Fibroblast of peridontal ligament (primary cell): ENCODE data around the gene RNF227.
"Not testable (repeated sequence)": the region's sequence is repeated elsewhere in the genome, so short reads cannot be mapped to it uniquely, and the experiment has no call there.

Source experiments
- DNase-seq: peaks from one replicate; pipeline ENCODE4 v3.0.0-alpha.2; 2010; ENCODE audit errors: extremely low read depth

Gene RNF227

DNA sequence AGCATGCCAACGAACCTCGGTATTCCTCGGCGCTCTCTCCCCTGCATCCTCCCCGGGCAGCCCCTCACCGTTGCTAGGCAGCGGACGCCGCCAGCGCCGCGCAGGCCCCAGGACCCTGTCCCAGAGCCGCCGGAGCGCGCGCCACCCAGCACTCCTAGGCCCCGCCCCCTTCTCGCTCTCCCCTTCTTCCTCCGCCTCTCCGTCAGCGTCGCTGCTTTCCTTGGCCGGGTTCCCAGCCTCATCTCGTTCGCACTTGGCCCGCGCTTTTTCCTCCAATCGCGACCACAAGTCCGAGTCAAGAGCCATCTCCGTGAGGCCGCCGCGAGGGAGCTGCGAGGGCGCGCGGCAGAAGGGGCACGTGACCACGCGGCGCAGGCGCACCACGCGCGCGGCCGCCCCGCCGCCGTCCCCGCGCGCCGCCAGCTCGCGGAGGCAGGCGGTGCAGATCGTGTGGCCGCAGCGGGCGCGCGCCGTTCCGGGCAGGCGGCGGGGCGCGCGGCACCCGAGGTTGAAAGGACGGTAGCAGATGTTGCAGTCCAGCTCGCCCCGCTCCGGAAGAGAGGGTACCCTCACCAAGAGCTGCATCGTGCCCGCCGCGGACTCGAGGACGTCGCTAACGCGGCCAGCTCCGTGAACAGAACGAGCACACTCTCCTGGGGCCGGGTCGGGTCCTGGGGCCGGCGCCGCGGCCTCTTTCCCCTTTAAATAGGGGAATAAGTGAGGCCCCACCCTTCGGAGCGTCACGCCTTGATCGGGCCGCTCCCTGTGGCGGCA is at the start of gene RNF227:
Gene RNF227 (minus strand): TSS at position 679 of the 774 bp plus-strand sequence. CDS start 94 bp downstream, at position 585.
- peak; percentile 95 for DNase-seq

DNA sequence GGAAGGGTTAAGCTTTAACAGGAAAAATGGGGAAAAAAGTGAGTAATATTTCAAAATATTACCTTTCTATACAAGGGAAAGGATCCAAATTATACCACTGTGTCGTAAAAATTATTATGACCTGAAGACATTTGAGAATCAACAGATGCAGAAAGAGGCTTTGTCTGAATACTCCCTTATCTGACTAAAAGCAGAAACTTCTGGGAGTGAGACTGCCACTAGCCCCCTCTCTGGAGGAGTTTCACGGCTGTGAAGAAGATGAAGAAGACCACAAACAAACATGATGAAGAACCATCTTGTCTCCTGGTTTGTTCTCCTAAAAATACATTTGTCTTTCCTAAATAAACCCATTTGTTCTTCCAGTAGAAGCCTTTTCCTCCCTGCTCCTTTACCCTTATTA is 45.3 kb upstream of the RNF227 start:
- DNase-seq = no peak

- DNase-seq = no peak
These were observed 43.6 kb upstream of the RNF227 start for GRCh38 chr17:7959503-7960253.

DNA sequence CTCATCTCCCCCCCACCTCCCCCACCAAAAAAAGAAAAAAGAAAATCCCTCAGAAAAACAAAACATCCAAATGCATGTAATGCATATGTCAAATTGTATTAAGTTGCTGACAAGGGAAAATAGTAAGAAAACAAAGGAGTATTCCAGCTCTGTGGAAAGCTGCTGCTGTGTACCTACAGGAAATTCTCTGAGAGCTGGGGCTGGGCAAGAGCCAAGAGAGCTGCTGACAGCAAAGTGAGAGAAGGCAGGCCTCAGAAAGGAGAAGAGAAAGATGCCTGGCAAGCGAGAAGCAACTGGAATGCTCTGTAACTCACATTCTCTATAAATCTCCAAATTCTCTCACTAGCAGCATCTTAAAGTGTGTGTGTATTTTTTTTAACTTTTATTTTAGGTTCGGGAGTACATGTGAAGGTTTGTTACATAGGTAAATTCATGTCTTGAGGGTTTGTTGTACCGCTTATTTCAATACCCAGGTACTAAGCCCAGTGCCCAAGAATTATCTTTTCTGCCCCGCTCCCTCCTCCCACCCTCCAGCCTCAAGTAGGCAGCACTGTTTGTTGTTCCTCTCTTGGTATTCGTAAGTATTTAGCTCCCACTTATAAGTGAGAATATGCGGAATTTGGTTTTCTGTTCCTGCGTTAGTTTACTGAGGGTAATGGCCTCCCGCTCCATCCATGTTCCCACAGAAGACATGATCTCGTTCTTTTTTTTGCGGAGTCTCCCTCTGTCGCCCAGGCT is 40.3 kb upstream of the RNF227 start:
- no peak for DNase-seq

- no peak for DNase-seq
These were observed 39.5 kb upstream of the RNF227 start for GRCh38 chr17:7955414-7956227.

- DNase-seq = not testable (repeated sequence)
These were observed 37.2 kb upstream of the RNF227 start for GRCh38 chr17:7953266-7953665.

- no peak for DNase-seq
These were observed 35.2 kb upstream of the RNF227 start for GRCh38 chr17:7951143-7951792.

DNA sequence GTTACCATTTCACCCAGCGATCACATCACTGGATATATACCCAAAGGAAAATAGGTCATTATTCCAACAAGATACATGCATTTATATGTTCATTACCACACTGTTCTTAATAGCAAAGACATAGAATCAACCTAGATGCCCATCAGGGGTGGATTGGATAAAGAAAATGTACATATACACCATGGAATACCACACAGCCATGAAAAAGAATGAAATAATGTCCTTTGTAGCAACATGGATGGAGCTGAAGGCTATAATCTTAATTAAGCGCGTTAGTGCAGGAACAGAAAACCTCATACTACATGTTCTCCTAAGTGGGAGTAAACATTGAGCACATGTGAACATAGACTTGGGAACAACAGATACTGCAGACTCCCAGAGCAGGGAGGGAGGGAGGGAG is 34.5 kb upstream of the RNF227 start:
- no peak for DNase-seq

GRCh38 chr17:7947651-7948050 is 31.6 kb upstream of the RNF227 start:
- DNase-seq = no peak

DNA sequence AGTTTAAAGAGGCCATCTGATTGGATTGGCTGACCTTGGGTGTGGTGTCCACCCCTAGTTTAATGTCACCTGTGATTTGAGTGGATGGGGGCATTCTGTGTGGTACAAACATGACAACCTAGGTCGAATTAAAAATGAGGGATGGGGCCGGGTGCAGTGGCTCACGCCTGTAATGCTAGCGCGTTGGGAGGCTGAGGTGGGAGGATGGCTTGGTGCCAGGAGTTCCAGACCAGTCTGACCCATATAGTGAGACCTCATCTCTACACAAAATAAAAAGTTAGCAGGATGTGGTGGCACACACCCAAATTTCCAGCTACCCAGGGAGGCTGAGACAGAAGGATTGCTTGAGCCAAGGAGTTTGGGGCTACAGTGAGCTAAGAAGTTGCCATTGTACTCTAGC is 30.4 kb upstream of the RNF227 start:
- no peak for DNase-seq

- DNase-seq = no peak
These were observed 29.6 kb upstream of the RNF227 start for GRCh38 chr17:7945651-7946050.

DNA sequence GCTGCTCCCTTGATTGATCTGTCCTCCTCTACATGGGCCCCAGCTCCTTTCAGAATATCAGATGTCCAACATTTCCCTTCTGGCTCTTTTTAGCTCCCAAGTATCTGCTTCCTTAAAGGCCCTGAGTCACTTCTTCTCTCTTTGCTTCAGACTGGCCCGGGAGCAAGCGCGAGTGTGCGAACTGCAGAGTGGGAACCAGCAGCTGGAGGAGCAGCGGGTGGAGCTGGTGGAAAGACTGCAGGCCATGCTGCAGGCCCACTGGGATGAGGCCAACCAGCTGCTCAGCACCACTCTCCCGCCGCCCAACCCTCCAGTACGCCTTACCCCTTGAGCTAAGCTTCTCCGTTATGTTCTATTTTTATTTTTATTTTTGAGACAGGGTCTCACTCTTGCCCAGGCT is 28.2 kb upstream of the RNF227 start:
- DNase-seq = no peak

DNA sequence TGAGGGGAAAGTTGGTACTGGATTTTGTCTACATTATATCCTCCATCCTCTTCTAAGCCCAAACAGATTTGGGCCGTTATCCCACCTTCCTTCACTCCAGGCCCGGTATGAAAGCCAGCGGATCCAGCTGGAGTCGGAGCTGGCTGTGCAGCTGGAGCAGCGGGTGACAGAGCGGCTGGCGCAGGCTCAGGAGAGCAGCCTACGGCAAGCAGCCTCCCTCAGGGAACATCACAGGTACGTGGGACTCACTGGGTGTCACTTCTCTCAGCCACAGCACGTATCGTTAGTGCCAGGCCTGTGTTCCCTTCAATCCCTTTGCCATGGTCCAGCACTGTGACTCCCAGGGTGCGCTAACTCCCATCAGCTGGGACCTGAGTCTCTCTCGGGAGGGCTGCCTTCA is 27.2 kb upstream of the RNF227 start:
- DNase-seq = no peak

DNA sequence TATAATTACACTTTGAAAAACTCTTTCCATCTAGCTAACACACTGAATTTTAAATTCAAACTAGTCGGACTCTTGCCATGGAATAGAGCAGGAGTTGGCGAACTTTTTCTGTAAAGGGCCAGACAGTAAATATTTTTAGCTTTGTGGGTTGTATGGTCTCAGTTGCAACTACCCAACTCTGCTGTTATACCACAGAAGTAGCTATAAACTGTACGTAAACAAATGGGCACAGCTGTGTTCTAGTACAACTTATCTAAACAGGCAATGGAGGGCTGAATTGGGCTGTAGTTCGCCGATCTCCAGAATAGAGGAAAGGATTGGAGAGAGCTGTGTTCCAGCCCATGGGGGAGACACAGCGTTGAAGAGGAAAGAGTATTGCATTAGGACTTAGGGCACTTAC is 24.7 kb upstream of the RNF227 start:
- DNase-seq = no peak

DNA sequence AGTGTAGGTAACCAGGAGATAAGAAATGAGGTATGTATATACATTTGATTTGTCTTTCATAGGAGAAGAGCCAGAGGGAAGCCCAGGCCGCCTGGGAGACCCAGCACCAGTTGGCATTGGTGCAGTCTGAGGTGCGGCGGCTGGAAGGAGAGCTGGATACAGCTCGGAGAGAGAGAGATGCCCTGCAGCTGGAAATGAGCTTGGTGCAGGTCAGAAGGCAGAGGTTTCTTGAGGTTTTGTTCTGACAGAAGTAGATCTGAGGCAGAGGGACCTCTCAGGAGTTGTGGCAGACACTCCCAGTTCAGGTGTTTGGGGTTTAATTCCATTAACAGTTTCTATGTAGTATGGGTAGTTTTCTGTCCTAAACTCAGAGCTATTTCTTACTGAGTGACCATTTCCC is 23.9 kb upstream of the RNF227 start:
- DNase-seq = no peak

- no peak for DNase-seq
These were observed 19.8 kb upstream of the RNF227 start for GRCh38 chr17:7935859-7936258.

- DNase-seq = peak; percentile 38
These were observed 16.9 kb upstream of the RNF227 start for GRCh38 chr17:7932949-7933348.

- peak; percentile 28 for DNase-seq
These were observed 16.4 kb upstream of the RNF227 start for GRCh38 chr17:7932483-7932891.

GRCh38 chr17:7931709-7932482 is 15.8 kb upstream of the RNF227 start, which contains the start of the genes CNTROB and TRAPPC1:
Gene CNTROB (plus strand): TSS chr17:7932206. CDS start chr17:7933080, 874 bp downstream.
Gene TRAPPC1 (minus strand): TSS chr17:7931946. CDS start chr17:7931829, 117 bp downstream.
- DNase-seq = peak; percentile 98
